Retinal pigment epithelial cell (primary cell): ENCODE data around the gene HECTD2.
"Not testable (repeated sequence)": the region's sequence is repeated elsewhere in the genome, so short reads cannot be mapped to it uniquely, and the experiment has no call there.

Experiments
- DNase-seq: peaks from one replicate; pipeline ENCODE4 v3.0.0-alpha.2; 2010; ENCODE audit warnings: low read depth
- H3K4me3 ChIP-seq: 2 replicates; pipeline ENCODE4 v1.5.1; 2011; ENCODE audit warnings: mild to moderate bottlenecking, low read length, control low read depth, moderate library complexity
- CTCF ChIP-seq: conservative IDR thresholded peaks from 2 replicates; pipeline ENCODE4 v1.5.1; 2011; ENCODE audit warnings: low read depth, low read length, control low read depth, inconsistent platforms

The HECTD2 gene

GRCh38 chr10:91433620-91434019, 23.5 kb downstream of the HECTD2 start:
- no peak for TF ChIP-seq CTCF
- no peak for DNase-seq
- H3K4me3 ChIP-seq: no peak overlapping the region

GRCh38 chr10:91434041-91434440, 23.9 kb downstream of the HECTD2 start:
- H3K4me3 ChIP-seq: no peak overlapping the region

GRCh38 chr10:91435241-91435640, 25.1 kb downstream of the HECTD2 start:
- no peak for DNase-seq

More at GRCh38 chr10:91434041-91434440, 23.9 kb downstream of the HECTD2 start:
- TF ChIP-seq CTCF: no peak
- DNase-seq: no peak

GRCh38 chr10:91438228-91438627, 28.1 kb downstream of the HECTD2 start:
- H3K4me3 ChIP-seq, DNase-seq: not testable (repeated sequence)

More at GRCh38 chr10:91435241-91435640, 25.1 kb downstream of the HECTD2 start:
- no peak overlapping the region for H3K4me3 ChIP-seq
- TF ChIP-seq CTCF: no peak

GRCh38 chr10:91444211-91445182, 34.4 kb downstream of the HECTD2 start:
- no peak overlapping the region for H3K4me3 ChIP-seq
- DNase-seq: no peak
- no peak for TF ChIP-seq CTCF

GRCh38 chr10:91452063-91452462, 41.9 kb downstream of the HECTD2 start:
- DNase-seq: no peak
- no peak overlapping the region for H3K4me3 ChIP-seq
- no peak for TF ChIP-seq CTCF

GRCh38 chr10:91453535-91453934, 43.4 kb downstream of the HECTD2 start:
- H3K4me3 ChIP-seq: no peak overlapping the region
- no peak for DNase-seq
- TF ChIP-seq CTCF: no peak

- not testable (repeated sequence) for DNase-seq, H3K4me3 ChIP-seq
Observed at GRCh38 chr10:91455135-91455534, 45.0 kb downstream of the HECTD2 start.
